IPS-15b (cell line): ENCODE data around the gene KRTAP1-4.
"Not testable (repeated sequence)": the region's sequence is repeated elsewhere in the genome, so short reads cannot be mapped to it uniquely, and the experiment has no call there.

Source experiments
- H3K27me3 ChIP-seq: one replicate; pipeline ENCODE4 v1.6.1; 2013; ENCODE audit warnings: low read length; ENCODE audit not compliant: control insufficient read depth, insufficient read depth
- H3K36me3 ChIP-seq: one replicate; pipeline ENCODE4 v1.6.1; 2013; ENCODE audit warnings: low read length; ENCODE audit not compliant: control insufficient read depth, insufficient read depth
- H3K4me1 ChIP-seq: one replicate; pipeline ENCODE4 v1.6.1; 2013; ENCODE audit warnings: mild to moderate bottlenecking, low read length; ENCODE audit not compliant: control insufficient read depth, insufficient read depth
- H3K4me3 ChIP-seq: one replicate; pipeline ENCODE4 v1.5.1; 2013; ENCODE audit warnings: low read depth, low read length
- H3K9ac ChIP-seq: one replicate; pipeline ENCODE4 v1.6.1; 2013; ENCODE audit warnings: low read depth, mild to moderate bottlenecking, low read length
- H3K9me3 ChIP-seq: one replicate; pipeline ENCODE4 v1.6.1; 2013; ENCODE audit warnings: mild to moderate bottlenecking, low read length; ENCODE audit not compliant: control insufficient read depth, insufficient read depth

Gene KRTAP1-4

DNA sequence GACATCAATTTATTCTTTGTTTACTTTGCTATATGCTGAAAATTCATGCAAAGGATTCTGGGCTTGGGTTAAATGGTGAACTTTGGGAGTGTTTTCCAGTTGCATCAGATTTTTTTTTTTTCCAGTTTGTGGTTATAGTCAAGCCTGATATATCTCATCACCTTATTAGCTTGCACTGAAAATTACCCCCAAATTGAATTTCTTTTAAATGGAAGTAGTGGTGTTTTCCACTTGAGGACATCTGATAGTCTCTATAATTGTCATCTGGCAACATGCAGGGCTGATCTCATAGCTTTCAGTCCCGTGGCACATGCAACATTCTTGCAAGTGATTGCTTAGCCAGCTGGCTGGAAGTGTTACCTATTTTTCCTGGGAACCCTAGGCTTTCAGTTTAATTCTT, 16.4 kb downstream of the KRTAP1-4 start:
- H3K9me3 ChIP-seq, result no peaks in the 10 kb centered on the region
- no peaks in the 10 kb centered on the region for H3K27me3 ChIP-seq
- peaks cover 2% of the 10 kb centered on the region for H3K4me1 ChIP-seq
- no peaks in the 10 kb centered on the region for H3K36me3 ChIP-seq
- no peak overlapping the region for H3K4me3 ChIP-seq
- H3K9ac ChIP-seq, result no peak overlapping the region

DNA sequence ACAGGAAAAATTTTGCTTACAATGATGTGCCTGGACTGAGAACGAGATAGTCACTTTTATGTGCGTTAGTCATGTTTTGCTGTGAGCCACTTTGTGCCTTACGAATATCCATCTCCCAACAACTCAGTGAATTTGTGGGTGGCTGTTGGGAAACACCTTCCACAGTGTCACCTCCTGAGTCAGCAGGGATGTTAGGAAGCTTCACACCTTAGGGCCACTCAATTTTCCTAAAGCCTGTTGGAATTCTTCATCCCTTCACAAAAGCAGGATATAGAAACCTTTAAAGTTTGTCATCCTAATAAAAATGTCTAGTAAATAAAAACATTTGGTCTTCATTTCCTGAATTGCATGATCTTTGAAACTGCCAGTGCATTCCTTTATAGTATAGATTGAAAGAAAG, 16.8 kb downstream of the KRTAP1-4 start:
- Histone ChIP-seq H3K9ac (no peak overlapping the region), H3K27me3 (no peaks in the 10 kb centered on the region), H3K4me3 (no peak overlapping the region), H3K4me1 (peaks cover 2% of the 10 kb centered on the region), H3K36me3 (no peaks in the 10 kb centered on the region), H3K9me3 (no peaks in the 10 kb centered on the region)

DNA sequence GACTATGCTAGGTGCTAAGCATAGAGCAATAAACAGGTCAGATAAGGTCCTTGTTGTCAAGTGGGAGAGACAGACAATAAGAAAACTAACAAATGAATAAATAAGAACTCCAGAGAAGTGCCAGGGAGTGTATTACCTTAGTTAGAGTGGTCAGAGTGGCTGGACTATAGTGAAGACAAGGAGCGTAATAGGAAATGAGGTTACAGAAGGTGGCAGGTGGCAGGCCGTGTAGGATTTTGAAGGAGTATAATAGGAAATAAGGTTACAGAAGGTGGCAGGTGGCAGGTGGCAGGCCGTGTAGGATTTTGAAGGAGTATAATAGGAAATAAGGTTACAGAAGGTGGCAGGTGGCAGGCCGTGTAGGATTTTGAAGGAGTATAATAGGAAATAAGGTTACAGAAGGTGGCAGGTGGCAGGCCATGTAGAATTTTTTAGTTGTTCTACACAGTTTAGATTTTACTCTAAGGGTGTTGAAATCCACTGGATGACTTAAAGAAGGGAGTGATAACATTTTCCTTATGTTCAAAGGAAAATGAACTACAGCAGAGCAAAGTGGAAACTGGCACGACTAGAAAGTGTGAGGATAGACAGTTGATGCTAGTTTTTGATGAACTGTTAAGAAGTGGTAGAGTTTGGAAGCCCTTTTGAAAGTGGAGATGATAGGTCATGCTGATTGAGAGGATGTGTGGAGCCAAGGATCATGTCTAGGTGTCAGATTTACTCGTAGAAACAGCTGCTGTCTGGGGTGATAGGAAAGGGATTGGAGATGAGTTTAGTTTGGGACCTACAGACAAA, 17.5 kb downstream of the KRTAP1-4 start:
- Histone ChIP-seq H3K9ac (no peak overlapping the region), H3K4me1 (peaks cover 2% of the 10 kb centered on the region), H3K9me3 (no peaks in the 10 kb centered on the region), H3K4me3 (no peak overlapping the region), H3K36me3 (no peaks in the 10 kb centered on the region), H3K27me3 (no peaks in the 10 kb centered on the region)

DNA sequence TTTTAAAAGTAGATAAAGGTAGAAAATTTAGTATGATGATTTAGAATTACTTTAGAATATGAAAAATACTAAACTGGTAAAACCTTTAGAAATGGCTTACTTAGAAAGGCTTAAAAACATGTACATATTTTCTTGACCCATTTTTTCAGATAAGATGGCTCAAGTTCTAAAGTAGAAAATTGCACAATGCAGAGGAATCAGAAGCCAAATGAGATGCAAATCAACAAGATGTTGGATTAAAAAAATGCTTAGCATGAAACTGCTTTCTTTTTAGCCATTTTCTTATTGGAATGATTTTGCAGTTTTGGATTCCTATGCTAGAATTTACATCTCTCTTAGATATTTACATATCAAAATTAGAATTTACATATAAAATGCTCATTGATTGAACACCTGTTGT, 19.6 kb downstream of the KRTAP1-4 start:
- no peaks in the 10 kb centered on the region for H3K36me3 ChIP-seq
- H3K9me3 ChIP-seq, result no peaks in the 10 kb centered on the region
- H3K4me1 ChIP-seq, result peaks cover 2% of the 10 kb centered on the region
- no peaks in the 10 kb centered on the region for H3K27me3 ChIP-seq
- no peak overlapping the region for H3K4me3 ChIP-seq
- no peak overlapping the region for H3K9ac ChIP-seq

DNA sequence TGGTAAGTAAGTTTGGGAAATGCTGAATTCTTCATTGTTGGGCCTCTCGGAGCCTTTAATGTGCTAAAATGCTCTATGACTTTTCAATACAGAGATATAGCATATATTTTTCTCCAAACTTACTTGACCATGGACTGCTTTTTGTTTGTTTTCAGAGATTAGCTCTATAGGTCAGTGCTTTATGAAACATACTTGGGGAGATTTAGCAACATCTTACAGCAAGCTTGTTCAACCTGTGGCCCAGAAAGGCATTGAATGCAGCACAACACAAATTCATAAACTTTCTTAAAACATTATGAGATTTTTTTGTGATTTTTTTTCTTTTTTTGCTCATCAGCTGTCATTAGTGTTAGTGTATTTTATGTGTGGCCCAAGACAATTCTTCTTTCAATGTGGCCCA, 20.1 kb downstream of the KRTAP1-4 start:
- Histone ChIP-seq H3K27me3 (no peaks in the 10 kb centered on the region), H3K4me3 (no peak overlapping the region), H3K9me3 (no peaks in the 10 kb centered on the region), H3K9ac (no peak overlapping the region), H3K4me1 (peaks cover 2% of the 10 kb centered on the region), H3K36me3 (no peaks in the 10 kb centered on the region)

DNA sequence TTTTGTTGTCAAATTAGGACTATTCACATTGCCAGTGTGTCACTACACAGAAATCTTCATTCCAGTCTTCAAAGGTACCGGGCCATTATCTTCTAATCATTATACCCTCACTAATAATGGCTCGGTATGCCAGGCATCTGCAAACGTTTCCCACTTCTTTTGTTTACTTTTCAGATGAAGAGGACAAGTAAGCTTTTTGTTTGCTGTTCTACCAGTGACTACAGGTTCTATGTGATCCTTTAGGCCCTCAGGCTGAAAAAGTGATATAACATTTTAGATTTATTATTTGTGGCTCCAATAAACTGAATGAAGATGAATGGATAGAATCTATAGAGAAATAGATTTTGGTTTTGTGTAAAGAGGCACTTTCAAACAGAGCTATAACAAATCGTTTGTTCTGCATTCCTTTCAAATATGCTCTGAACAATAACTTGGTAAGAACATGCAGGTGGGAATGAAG, 20.7 kb downstream of the KRTAP1-4 start:
- Histone ChIP-seq H3K9ac (no peak overlapping the region), H3K9me3 (no peaks in the 10 kb centered on the region), H3K4me1 (peaks cover 2% of the 10 kb centered on the region), H3K27me3 (no peaks in the 10 kb centered on the region), H3K4me3 (no peak overlapping the region), H3K36me3 (no peaks in the 10 kb centered on the region)

DNA sequence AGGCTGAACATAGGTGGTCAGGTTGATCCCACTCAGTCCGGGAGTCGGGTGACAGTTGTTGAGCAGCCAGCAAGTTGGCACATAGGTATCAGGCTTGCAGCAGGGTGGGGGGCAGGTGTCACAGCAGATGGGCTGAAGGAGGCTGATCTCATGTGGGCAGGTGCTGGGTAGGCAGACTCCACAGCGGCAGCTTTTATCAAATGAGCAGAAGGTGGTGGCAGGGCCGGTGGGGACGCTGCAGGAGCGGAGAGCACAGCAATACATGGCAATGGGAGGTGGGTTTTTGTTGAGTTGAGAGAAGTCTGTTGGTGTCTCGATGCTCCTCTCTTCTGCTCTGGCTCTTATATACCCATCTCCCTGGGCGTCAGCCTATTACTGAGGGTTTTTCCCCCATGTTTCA, 21.2 kb downstream of the KRTAP1-4 start, which contains the start of gene KRTAP3-1:
TSS of gene KRTAP3-1 (minus strand) at position 318 of the 400 bp plus-strand sequence. CDS start at position 264, 54 bp downstream.
- H3K36me3 ChIP-seq, result no peaks in the 10 kb centered on the region
- H3K9ac ChIP-seq, result no peak within 1 kb of the TSS
- no peak within 1 kb of the TSS for H3K4me3 ChIP-seq
- H3K27me3 ChIP-seq, result no peaks in the 10 kb centered on the region
- no peaks in the 10 kb centered on the region for H3K9me3 ChIP-seq
- peaks cover 2% of the 10 kb centered on the region for H3K4me1 ChIP-seq

DNA sequence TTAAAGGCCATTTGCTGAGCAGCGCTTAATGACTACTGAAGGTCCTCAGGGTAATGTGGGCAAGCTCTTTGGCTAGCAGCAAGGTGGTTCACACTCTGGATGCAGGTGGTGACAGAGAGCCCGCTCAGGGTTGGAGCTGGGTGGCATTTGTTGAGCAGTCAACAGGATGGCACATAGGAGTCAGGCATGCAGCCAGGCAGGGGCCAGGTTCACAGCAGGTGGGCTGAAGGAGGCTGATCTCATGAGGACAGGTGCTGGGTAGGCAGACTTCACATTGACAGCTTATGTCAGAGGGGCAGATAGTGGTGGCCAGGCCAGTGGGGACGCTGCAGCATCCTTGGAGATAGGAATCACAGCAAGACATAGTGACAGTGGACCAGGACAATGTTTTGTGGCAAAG, 25.6 kb downstream of the KRTAP1-4 start:
- Histone ChIP-seq H3K9ac (no peak overlapping the region), H3K9me3 (no peaks in the 10 kb centered on the region), H3K4me1 (peaks cover under 1% of the 10 kb centered on the region), H3K36me3 (no peaks in the 10 kb centered on the region), H3K4me3 (no peak overlapping the region), H3K27me3 (no peaks in the 10 kb centered on the region)

DNA sequence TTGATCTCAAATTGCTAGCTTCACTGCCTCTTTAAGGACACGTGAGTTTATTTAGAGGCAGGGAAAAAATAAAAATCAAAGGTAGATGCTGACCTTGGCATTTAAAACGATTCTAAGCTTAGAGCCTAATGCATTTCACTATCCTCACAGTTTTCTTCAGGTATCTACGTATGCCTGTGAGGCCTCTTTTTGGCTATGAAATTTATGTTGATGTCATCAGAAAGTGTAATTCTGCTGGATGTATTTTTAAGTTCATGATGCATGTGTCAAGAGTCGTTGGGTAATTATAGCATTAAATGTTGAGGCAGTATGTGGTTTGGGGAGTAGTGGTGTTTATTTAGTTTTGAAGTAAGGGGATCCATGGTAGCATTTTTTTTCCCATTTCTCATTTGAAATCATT, 26.1 kb downstream of the KRTAP1-4 start:
- no peaks in the 10 kb centered on the region for H3K4me1 ChIP-seq
- no peaks in the 10 kb centered on the region for H3K27me3 ChIP-seq
- no peaks in the 10 kb centered on the region for H3K9me3 ChIP-seq
- no peaks in the 10 kb centered on the region for H3K36me3 ChIP-seq
- H3K9ac ChIP-seq, result no peak overlapping the region
- no peak overlapping the region for H3K4me3 ChIP-seq

DNA sequence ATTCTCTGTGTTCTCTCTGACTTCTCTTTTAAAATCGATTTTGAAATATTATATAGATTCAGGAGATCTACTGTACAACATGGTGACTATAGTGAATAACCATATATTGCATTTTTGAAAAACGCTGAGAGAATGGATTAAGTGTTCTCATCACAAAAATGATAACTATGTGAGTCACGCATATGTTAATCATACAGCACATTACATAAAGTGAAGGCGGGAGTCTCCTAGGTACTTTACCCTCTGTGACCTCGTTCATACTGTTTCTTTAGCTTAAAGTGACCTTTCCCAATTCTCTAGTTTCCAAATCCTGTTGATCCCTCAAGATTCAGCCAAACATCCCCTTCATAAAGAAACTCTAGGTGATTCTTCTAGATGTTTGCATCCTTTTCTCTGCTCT, 27.2 kb downstream of the KRTAP1-4 start:
- no peaks in the 10 kb centered on the region for H3K9me3 ChIP-seq
- H3K36me3 ChIP-seq, result no peaks in the 10 kb centered on the region
- H3K4me3 ChIP-seq, result no peak overlapping the region
- H3K4me1 ChIP-seq, result no peaks in the 10 kb centered on the region
- no peak overlapping the region for H3K9ac ChIP-seq
- no peaks in the 10 kb centered on the region for H3K27me3 ChIP-seq

DNA sequence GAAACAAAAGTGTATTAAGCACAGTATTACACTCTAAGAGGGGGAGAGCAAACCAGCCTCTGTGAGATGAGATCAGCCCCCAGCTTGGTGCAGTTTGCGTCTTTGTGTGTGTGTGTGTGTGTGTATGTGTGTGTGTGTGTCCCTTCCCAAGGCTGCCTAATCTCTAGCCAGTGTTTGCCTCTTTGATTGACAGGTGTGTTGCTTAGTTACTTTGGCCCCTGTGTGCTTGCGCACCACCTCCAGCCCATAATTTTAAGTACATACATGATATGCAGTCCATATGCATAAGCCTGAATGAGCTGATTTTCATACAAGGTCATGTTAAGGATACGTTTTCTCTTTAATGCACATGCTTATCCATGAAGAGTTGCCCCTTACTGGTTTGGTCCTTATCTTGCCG, 28.2 kb downstream of the KRTAP1-4 start:
- H3K9ac ChIP-seq, result no peak overlapping the region
- H3K27me3 ChIP-seq, result no peaks in the 10 kb centered on the region
- no peak overlapping the region for H3K4me3 ChIP-seq
- H3K9me3 ChIP-seq, result no peaks in the 10 kb centered on the region
- no peaks in the 10 kb centered on the region for H3K4me1 ChIP-seq
- H3K36me3 ChIP-seq, result no peaks in the 10 kb centered on the region

DNA sequence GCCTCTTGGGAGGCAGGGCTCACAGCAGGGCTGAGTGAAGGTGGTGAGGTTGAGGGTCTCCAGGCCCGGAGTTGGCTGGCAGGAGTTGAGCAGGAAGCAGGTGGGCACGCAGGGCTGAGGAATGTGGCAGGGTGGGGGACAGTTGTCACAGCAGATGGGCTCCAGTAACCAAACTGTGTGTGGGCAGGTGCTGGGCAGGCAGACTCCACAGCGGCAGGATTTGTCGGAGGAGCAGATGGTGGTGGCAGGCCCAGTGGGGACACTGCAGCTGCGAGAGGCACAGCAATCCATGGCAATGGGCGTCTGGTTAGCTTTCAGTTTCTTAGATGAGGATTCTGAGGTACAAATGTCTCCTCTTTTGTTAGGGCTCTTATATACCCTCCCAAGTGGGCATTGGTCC, 30.4 kb downstream of the KRTAP1-4 start, which contains the start of gene KRTAP3-2:
TSS of gene KRTAP3-2 (minus strand) at position 344 of the 400 bp plus-strand sequence. CDS start at position 291, 53 bp downstream.
- not testable (repeated sequence) for H3K4me3 ChIP-seq, H3K27me3 ChIP-seq, H3K4me1 ChIP-seq, H3K9ac ChIP-seq, H3K36me3 ChIP-seq, H3K9me3 ChIP-seq
